HG02610 (cell line): ENCODE results near the gene HOXA13.

Source experiments
- ATAC-seq: cut with Tn5 transposase; IDR thresholded peaks from one replicate; pipeline ENCODE4 v1.9.1; 2021; ENCODE audit warnings: mild to moderate bottlenecking, moderate library complexity; ENCODE audit not compliant: unreplicated experiment

Gene HOXA13

GRCh38 chr7:27171637-27172314 is 28.1 kb downstream of the HOXA13 start:
- ATAC-seq = no peak

DNA sequence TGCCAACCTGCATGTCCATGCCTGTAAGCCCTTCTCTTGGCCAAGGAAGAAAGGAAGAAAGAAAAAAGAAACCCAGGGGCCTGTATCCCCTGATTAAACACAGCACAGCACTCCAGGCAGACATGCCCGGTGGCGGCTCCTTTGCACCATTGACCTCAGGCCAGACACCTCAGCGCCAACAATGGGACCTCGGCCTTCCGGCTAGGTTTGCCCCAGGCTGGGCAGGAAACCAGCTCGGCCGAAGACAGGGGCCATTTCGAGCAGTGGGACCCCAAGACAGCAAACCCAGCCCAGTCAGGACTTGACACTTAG is 28.6 kb downstream of the HOXA13 start:
- no peak for ATAC-seq

DNA sequence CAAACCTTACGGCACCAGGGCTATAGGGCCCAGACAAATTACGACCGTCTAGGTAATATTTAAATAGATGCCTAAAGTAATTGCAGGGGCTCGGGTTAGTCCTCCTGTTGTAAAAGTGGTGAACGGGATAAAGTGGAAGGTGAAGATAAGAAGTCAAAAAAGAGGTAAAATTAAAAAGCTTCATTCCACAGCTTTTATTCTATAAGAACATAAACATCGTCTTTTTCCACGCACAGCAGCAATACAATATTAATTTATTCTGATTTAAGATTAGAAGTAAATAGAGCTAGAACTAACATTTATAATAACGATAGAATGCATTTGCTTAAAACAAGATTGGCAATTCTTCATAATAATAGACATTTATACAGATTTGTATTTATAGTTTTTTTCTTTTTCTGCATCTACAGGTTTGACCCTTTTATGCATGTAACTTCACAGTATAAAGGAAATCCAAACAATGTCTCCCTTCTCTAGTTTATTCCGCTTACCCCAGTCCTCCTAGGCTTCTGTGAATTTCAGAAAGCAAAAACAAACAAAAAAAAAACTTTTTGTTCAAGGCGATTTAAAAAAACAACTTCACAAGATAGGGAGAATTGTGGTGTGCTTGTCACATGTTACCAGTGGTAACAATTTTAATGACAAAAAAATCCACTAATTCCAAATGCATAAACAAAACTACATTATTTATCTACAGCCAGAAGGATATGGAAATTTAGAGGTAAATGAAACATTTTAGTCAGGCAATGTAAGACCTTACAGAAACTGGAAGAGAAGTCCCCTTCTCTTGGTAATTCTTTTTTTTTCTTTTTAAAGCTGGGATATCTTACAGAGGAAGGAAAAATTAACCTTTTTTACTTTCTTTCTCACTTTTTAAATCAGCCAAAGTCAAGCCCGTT is 29.2 kb downstream of the HOXA13 start:
- no peak for ATAC-seq

- ATAC-seq = no peak
Measured at GRCh38 chr7:27169658-27170425, 30.0 kb downstream of the HOXA13 start.

DNA sequence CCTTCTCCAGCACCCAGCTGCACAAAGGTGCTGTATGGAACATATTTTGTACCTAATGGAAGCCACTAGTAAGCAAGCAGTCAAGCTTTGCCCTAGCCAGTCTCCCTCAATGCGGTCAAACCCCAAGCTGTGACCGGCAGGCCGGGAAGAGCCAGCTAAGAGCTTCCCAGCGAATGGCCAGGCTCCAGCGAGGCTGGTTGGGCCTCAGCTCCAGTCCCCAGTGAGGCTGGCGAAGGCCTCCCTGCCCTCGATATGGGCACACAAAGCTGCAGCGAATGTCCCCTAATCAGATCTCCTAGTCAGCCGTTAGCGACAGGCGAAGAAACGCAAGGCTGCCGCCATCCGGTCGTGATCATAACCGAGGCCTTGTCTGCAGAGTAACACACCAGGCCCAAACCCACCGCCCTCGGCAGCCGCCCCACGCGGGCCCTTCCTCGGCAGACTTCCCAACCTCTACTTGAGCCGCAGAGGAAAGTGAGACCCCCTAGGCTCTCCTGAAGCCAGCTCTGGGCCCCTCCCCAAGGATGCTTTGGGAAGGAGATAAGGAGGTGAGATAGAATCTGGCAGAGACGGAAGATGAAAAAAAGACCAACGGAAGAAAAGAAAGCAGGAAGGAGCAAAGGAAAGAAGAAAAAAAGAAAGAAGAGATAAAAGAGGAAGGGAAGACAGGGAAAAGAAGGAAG is 31.5 kb downstream of the HOXA13 start:
- no peak for ATAC-seq

DNA sequence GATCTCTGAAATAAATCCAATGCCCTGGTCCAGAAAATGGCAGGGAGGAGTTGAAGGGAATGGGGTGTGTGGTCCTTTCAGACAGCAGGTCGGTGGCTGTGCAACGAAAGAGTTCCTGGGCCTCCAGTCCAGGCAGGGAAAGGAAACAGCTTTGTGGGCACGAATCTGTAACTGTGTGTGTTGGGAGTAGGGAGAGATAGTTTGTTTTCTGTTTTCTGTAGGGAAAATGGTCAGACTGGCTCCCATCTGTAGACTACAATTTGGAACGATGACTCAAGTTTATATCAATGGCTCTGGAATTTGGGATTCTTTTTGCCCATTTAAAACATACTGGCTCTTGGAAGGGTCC is 32.0 kb downstream of the HOXA13 start:
- no peak for ATAC-seq

- no peak for ATAC-seq
Measured at GRCh38 chr7:27166531-27167505, 33.1 kb downstream of the HOXA13 start.

- ATAC-seq = no peak
Measured at GRCh38 chr7:27165996-27166530, 33.8 kb downstream of the HOXA13 start.

DNA sequence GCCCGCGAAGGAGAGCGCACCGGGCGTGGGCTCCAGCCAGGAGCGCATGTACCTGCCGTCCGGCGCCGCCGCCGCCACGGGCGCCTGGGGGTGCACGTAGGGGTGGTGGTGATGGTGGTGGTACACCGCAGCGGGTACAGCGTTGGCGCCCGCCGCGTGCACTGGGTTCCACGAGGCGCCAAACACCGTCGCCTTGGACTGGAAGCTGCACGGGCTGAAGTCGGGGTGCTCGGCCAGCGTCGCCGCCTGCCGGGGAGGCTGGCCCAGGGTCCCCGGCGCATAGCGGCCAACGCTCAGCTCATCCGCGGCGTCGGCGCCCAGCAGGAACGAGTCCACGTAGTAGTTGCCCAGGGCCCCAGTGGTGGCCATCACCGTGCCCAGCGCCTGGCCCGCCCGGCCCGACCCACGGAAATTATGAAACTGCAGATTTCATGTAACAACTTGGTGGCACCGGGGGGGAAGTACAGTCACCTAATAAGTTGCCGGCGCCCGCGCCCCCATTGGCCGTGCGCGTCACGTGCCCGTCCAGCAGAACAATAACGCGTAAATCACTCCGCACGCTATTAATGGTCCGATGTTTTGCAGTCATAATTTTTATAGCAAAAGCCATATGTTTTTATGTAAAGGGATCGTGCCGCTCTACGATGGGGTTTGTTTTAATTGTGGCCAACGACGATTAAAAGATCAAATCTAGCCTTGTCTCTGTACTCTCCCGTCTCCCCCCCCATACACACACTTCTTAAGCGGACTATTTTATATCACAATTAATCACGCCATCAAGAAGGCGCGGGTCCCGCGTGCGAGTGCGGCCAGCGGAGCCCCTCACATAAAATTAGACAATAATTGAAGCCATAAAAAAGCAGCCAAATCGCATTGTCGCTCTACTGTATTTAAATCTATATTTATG is 34.5 kb downstream of the HOXA13 start, which contains the start of gene HOXA9:
TSS of gene HOXA9 (minus strand) at position 449 of the 907 bp plus-strand sequence. CDS start at position 369, 80 bp downstream.
- ATAC-seq = no peak

DNA sequence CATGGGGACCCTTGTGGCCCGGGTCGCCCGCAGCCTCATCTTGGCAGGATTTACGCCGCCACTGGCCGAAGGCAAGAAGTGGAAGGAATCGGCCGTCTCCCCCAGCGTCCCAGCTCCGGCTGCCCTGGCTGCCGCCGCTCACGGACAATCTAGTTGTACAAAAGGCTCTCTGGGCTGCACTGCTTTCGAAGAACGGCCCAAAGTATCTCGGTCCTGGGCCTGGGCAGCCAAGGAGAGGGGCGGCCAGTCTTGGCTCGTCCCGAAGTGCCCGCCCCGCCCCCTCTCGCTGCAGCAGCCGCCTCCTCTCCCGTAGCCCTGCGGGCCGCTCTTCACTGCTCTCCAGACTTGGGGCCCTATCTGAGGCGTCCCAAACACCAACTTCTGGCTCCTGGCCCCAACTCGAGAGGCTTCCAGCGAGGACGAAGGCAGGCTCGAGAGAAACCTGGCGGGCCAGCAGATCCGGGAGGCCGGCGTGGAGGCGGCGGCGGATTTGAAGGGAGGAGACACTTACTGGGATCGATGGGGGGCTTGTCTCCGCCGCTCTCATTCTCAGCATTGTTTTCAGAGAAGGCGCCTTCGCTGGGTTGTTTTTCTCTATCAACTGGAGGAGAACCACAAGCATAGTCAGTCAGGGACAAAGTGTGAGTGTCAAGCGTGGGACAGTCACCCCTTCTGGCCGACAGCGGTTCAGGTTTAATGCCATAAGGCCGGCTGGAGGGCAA is 35.4 kb downstream of the HOXA13 start:
- no peak for ATAC-seq

GRCh38 chr7:27164045-27164366 is 35.9 kb downstream of the HOXA13 start:
- ATAC-seq = no peak

DNA sequence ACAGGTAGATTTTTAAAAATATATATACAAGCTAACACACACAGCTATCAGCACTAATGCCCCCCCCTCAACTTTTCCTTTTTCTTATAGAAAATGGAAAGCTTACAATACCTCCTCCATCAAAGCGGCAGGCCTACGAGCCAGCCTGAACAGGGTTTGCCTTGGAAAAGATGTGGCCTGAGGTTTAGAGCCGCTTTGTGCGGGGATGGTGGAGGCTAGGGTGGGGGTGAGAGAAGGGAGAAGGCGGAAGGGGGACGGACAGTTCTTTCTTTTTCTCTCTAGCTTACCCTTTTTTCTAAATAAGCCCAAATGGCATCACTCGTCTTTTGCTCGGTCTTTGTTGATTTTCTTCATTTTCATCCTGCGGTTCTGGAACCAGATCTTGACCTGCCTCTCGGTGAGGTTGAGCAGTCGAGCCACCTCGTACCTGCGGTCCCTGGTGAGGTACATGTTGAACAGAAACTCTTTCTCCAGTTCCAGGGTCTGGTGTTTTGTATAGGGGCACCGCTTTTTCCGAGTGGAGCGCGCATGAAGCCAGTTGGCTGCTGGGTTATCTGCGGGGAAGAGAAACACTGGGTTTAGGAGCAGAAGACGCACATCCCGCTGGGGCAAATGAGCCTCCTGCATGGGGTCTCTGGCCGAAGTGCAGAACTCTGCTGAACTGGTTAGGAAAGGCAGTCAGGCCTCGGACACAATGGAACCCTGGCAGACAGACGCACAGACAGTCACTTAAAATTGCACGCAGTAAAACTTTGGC is 36.4 kb downstream of the HOXA13 start:
- no peak for ATAC-seq

- no peak for ATAC-seq
Measured at GRCh38 chr7:27162561-27163287, 37.2 kb downstream of the HOXA13 start.

- no peak for ATAC-seq
Measured at GRCh38 chr7:27161721-27162560, 38.0 kb downstream of the HOXA13 start.

DNA sequence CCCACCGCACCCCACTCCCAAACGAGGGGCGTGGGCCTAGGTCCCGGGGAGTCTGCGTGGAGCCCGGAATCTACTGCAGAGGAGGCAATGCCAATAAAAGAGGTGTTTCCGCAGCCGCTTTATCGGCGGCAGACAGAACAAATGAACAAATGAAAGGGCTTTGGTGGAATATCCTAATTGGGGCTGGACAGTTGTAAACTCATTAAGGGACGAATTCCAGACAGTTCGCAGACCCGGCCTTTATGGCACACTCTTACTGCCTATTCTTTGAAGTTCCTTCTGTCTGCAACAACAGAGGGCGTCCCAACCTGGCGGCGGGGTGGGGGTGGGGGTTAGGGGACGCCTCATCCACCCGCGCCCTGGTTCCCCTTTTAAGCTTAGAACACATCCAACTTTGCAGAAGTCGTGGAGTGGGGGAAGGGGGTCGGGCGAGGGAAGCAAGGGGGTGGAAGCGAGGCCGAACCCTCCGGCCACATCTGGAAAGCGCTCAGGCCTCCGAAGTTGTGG is 38.6 kb downstream of the HOXA13 start:
- ATAC-seq = no peak
